Thymus (tissue), 11 donors: ENCODE results near the gene SLC35B2. TPM values are rescaled to one million over a fixed set of nuclear protein-coding genes. Genes with fewer than 3 reads are reported as not detected.
A peak's percentile ranks its signal among the peaks of the same experiment; 100 is the strongest.

Source experiments
- DNase-seq, 9 donors: peaks; one replicate each; pipeline ENCODE4 v3.0.0-alpha.2; 2013; ENCODE audit warnings: low spot score in 9 of 9, low read depth in 6 of 9, missing footprints in 1 of 9
- H3K27ac ChIP-seq, 2 donors: one replicate each; pipeline ENCODE4 v1.5.1; 2013; ENCODE audit warnings: control low read depth in 1 of 2, low read depth in 1 of 2, low read length in 1 of 2, mild to moderate bottlenecking in 1 of 2, moderate library complexity in 1 of 2
- H3K27me3 ChIP-seq, 2 donors: one replicate each; pipeline ENCODE4 v1.5.1; 2013; ENCODE audit warnings: low read length in 1 of 2; ENCODE audit not compliant: control insufficient read depth in 2 of 2, insufficient read depth in 1 of 2
- H3K36me3 ChIP-seq, 2 donors: one replicate each; pipeline ENCODE4 v1.5.1; 2013; ENCODE audit warnings: low read length in 1 of 2, mild to moderate bottlenecking in 1 of 2, moderate library complexity in 1 of 2; ENCODE audit not compliant: control insufficient read depth in 2 of 2, insufficient read depth in 2 of 2
- H3K4me1 ChIP-seq, 2 donors: one replicate each; pipeline ENCODE4 v1.5.1; 2013; ENCODE audit warnings: low read length in 2 of 2; ENCODE audit not compliant: control insufficient read depth in 2 of 2, insufficient read depth in 2 of 2
- H3K4me3 ChIP-seq, 2 donors: one replicate each; pipeline ENCODE4 v1.5.1; 2013; ENCODE audit warnings: low read length in 2 of 2, control low read depth in 1 of 2, mild to moderate bottlenecking in 1 of 2
- H3K9me3 ChIP-seq, 2 donors: one replicate each; pipeline ENCODE4 v1.5.1; 2013; ENCODE audit warnings: low read length in 1 of 2, mild to moderate bottlenecking in 1 of 2; ENCODE audit not compliant: control insufficient read depth in 2 of 2, insufficient read depth in 1 of 2
- WGBS: extraction: QIAGEN DNeasy Blood & Tissue Kit; methylation state at CpG from one replicate; pipeline ENCODE4 v1.1.7; 2013; 5-methylcytosine and 5-hydroxymethylcytosine counted together
- polyA plus RNA-seq: library from polyadenylated mRNA; stranded (reverse); fragments of 200-250 nt; gene quantifications from one replicate; pipeline ENCODE4 v1.2.3, GENCODE V29; 2013
- total RNA-seq: library from RNA; stranded (reverse); fragments of 120-200 nt; gene quantifications from one replicate; pipeline ENCODE4 v1.2.4, GENCODE V29; 2013
- donor health status: healthy.

The SLC35B2 gene
- total and polyA plus RNA-seq, 2 donors, result 18.8 to 19.1 TPM

DNA sequence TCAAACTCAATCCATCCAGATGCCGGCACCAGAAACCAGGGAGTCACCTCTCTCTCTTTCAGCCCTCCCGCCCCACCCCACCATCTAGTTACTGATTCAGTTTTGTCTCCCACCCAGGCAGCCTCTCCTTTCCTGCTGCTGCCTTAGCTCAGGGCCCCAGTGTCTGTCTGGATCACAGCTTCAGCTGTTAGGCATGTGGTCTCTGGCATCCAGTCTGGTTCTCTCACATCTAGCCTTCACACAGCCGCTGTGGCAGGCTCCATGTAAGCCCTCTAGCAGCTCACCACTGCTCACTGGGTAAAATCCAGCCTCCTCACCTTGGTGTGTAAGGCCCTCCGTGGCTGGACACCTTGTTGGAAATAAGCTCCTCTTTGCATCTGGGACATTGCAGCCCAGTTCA is 34.5 kb upstream of the SLC35B2 start:
- H3K27ac ChIP-seq, result no peak overlapping the region
- H3K4me1 ChIP-seq, result no peaks in the 10 kb centered on the region
- H3K27me3 ChIP-seq, result peaks cover 18 to 78% of the 10 kb centered on the region in 2 donors
- no peaks in the 10 kb centered on the region for H3K36me3 ChIP-seq
- WGBS, result 84% methylated on average over 4 of the region's 4 CpGs
- H3K4me3 ChIP-seq, result no peak overlapping the region
- H3K9me3 ChIP-seq, result peaks cover 0 to 3% of the 10 kb centered on the region in 2 donors
- no peak for DNase-seq

DNA sequence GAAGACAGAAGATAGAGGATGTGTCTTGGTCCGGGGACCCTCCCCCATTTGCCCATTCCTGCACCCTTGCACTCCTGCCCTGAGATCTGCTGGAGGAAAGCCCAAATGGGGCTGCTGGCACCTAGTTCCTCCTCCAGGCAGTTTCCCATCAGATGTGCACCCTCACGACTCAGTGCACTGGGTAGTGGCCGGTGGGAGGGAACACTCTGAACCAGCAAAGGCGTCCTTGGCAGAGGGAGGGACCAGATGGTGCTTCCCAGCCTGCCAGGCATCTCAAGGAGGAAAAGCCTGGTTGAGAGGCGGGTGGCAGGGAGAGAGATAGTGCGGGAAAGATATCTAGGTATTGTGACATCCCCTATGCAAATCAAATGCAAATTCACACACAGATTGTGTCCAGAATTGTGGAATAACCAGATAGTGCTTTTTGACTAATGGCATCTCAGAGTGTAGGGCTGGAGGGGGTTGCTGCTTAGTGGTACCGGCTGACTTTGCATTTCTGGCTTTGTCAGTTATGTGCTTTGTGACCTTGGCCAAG is 32.5 kb upstream of the SLC35B2 start:
- no peaks in the 10 kb centered on the region for H3K4me1 ChIP-seq
- H3K27me3 ChIP-seq, result peaks cover 2 to 65% of the 10 kb centered on the region in 2 donors
- H3K36me3 ChIP-seq, result no peaks in the 10 kb centered on the region
- WGBS, result 69% methylated on average over 7 of the region's 7 CpGs
- H3K27ac ChIP-seq, result no peak overlapping the region
- H3K4me3 ChIP-seq, result no peak overlapping the region
- peaks cover 0 to 3% of the 10 kb centered on the region in 2 donors for H3K9me3 ChIP-seq
- no peak for DNase-seq

DNA sequence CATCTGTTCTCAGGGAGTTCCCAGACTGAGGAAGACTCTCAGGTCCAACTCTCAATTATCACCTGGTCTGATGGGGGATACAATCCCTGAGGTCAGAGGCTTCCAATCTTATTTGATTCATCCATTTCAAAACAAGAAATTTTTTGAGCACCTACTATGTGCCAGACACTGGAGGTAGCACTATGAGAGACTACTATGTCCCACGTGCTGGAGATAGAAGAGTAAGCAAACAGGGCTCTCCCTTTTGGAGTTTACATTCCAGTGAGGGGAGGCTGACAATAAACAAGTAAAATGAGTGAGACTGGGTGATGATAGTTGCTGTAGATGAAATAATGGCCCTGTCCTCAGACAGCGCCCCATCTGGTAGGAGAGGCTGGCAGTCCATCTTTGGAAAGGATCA is 29.4 kb upstream of the SLC35B2 start:
- peaks cover 0 to 63% of the 10 kb centered on the region in 2 donors for H3K27me3 ChIP-seq
- no peaks in the 10 kb centered on the region for H3K9me3 ChIP-seq
- 61% methylated on average over 2 of the region's 2 CpGs for WGBS

DNA sequence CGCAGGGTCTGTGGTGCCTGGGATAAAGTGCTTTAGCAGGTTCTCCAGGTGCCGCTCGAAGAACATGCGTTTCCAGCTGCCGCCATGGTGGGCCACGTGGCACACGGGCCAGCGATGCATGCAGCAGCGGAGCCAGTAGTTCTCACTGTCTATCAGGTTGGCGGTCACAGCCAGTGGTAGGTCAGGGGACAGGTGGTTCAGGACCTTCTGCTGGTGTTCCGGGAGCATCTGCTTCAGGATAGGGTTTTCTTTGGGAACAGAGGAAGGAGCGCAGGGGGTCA is 28.9 kb upstream of the SLC35B2 start:
- Histone ChIP-seq H3K27me3 (peaks cover 0 to 61% of the 10 kb centered on the region in 2 donors), H3K4me3 (no peak overlapping the region), H3K9me3 (no peaks in the 10 kb centered on the region), H3K27ac (no peak overlapping the region), H3K36me3 (no peaks in the 10 kb centered on the region), H3K4me1 (no peaks in the 10 kb centered on the region)
- DNase-seq, result no peak
- 93% methylated on average over 12 of the region's 12 CpGs for WGBS

More for the DNA sequence above, 29.4 kb upstream of the SLC35B2 start:
- Histone ChIP-seq H3K4me3 (no peak overlapping the region), H3K36me3 (no peaks in the 10 kb centered on the region), H3K27ac (no peak overlapping the region), H3K4me1 (no peaks in the 10 kb centered on the region)
- no peak for DNase-seq

DNA sequence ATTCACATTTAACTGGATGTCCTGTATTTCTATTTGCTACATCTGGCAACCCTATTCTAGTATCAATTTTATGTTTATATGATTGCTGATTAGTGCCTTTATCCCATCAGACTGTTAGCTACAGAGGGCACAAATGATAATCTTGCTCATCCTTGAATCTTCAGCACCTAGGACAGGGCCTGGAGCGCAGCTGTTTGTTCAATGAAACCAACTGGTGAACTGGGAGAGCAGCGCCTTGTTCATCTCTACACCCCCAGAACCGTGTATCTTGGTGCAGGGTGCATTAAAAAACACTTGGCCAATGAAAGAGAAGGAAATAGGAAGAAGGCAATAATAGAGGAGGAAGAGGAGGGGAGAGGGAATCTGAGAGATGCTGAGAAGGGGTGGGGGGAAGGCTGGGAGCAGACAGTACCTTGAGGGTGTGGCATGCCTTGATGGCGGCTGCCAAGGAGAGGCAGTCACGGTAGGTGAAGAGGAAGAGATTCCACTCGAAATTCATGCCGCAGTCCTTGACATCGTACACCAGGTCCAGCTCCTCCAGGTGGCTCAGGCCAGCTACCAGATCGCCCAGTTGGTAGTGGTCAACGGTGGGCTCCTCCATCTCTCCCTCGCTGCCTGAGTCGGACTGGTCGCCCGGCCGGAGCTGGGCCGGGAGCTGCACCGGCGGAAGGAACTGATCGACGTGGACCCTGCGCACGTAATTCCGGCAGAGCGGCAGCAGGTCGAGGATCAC is 28.4 kb upstream of the SLC35B2 start:
- peak in 2 of 9 donors; percentile 39 to 56 for DNase-seq
- Histone ChIP-seq H3K4me1 (no peaks in the 10 kb centered on the region), H3K27ac (no peak overlapping the region), H3K27me3 (peaks cover 0 to 60% of the 10 kb centered on the region in 2 donors), H3K9me3 (no peaks in the 10 kb centered on the region), H3K36me3 (no peaks in the 10 kb centered on the region), H3K4me3 (no peak overlapping the region)
- WGBS, result 84% methylated on average over 25 of the region's 25 CpGs

DNA sequence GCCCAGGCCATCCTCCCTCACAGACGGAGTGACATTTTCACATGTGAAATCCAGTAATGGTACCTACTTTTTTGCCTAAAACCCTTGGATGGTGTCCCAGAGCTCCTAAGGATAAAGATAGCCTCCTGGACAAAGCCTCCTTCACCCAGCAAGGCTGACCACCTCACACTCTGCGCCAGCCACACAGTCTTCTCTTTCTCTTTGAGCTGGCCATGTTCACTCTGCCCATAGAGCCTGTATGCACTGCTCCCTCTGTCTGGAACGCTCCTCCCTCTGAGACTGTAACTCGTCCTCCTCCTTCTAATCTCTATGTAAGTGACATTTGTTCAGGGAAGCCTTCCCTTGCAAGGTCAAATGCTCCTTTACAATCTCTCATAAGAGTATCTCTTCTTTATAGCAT is 27.5 kb upstream of the SLC35B2 start:
- H3K36me3 ChIP-seq, result no peaks in the 10 kb centered on the region
- no peak overlapping the region for H3K27ac ChIP-seq
- H3K4me1 ChIP-seq, result no peaks in the 10 kb centered on the region
- 79% methylated on average over 4 of the region's 4 CpGs for WGBS
- no peak overlapping the region for H3K4me3 ChIP-seq
- peaks cover 0 to 60% of the 10 kb centered on the region in 2 donors for H3K27me3 ChIP-seq
- no peak for DNase-seq
- H3K9me3 ChIP-seq, result no peaks in the 10 kb centered on the region

DNA sequence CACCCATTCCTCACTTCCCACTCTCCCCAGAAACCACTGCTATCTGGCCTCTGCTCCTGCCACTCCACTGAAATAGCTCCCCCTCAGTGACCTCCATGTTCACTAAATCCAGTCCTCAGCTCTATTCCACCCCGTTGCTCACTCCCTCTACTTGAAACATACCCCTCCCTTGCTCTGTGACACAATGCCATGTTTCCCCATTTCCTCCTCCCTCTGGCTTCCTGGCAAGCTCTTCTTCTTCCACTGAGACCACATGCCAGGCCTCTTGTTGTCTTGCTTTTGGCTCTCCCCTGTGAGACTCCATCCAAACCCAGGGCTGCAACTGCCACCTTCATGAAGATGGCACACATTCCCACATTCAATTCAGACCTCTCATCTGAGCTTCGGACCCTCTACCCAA is 26.8 kb upstream of the SLC35B2 start:
- Histone ChIP-seq H3K4me3 (no peak overlapping the region), H3K9me3 (no peaks in the 10 kb centered on the region), H3K27ac (no peak overlapping the region), H3K27me3 (peaks cover 0 to 62% of the 10 kb centered on the region in 2 donors), H3K36me3 (no peaks in the 10 kb centered on the region), H3K4me1 (no peaks in the 10 kb centered on the region)
- no peak for DNase-seq
- WGBS, result 60% methylated on average over 2 of the region's 2 CpGs

DNA sequence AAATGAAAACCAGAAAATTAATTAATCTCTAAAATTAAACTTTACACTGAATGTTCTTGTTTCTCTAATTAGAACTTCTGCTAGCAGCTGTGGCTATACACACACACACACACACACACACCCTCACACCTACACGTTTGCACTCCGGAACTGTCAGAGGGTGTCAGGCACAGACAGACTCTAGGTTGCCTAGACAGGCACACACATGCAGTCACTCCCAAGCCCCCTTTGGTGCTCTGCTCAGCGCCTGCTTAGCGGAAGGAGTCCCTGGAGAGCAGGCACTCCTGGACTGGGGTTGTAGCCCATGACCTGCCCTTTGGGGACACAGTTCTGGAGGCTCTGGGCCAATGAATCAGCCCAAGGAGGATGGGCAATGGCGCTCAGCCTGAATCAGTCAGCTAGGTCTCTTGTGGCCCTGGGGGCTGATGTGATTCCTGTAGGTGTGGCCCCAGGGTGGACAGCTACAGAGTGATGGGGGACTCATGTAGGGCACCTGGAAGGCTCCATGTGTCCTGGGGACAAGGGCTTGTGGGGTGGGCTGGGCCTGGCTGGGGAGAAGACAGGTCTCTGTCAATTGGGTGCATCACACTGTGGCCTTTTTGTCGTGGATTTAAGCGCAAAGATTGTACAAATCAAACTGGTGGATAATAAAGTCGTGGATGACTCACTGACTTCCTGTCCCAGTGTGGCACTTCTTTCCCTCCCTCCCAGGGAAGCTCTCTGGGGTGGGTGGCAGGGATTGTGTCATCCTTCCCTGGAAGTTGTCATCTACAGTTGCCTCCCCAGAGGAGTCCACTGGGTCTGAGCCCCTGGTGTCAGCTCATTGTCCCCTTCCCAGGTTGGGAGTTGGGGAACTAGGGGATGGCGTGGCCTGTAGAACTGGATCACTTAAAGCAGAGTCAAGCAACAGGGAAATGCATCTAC is 21.7 kb upstream of the SLC35B2 start:
- no peak for DNase-seq
- H3K36me3 ChIP-seq, result no peaks in the 10 kb centered on the region
- peaks cover 21 to 87% of the 10 kb centered on the region in 2 donors for H3K27me3 ChIP-seq
- peaks cover 2 to 7% of the 10 kb centered on the region in 2 donors for H3K9me3 ChIP-seq
- peaks cover 4 to 5% of the 10 kb centered on the region in 2 donors for H3K4me1 ChIP-seq
- no peak overlapping the region for H3K4me3 ChIP-seq
- H3K27ac ChIP-seq, result no peak overlapping the region
- 82% methylated on average over 9 of the region's 9 CpGs for WGBS

DNA sequence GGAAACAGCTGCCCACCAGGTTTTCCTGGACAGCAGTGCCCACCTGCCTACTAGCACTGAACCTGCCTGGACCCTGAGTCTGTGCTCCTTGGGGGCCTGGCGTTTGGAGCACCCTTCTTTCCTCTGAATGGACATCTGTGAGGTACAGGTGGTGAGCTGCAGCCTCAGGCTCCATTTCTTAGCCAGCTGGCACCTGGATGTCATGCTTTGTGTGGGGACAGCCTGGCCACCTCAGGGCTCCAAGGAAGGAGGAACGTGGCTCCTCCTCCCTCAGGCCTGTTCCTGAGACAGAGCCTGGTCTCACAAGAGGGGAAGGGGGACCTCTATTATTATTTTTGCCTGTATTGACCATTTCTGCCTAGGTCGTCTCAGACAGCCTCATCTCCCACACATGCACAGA is 21.0 kb upstream of the SLC35B2 start:
- Histone ChIP-seq H3K27ac (no peak overlapping the region), H3K4me1 (peaks cover 4 to 5% of the 10 kb centered on the region in 2 donors), H3K27me3 (peaks cover 25 to 89% of the 10 kb centered on the region in 2 donors), H3K9me3 (peaks cover 2 to 7% of the 10 kb centered on the region in 2 donors), H3K36me3 (no peaks in the 10 kb centered on the region), H3K4me3 (no peak overlapping the region)
- 88% methylated on average over 3 of the region's 3 CpGs for WGBS
- DNase-seq, result no peak
